Trophoblast cell (in vitro differentiated cells and primary cell): ENCODE measurements around the gene RASSF8.

Experiments used
- DNase-seq, 2 donors: peaks; one replicate each; pipeline ENCODE4 v3.0.0-alpha.2; 2016
- H2AFZ ChIP-seq: 2 replicates; pipeline ENCODE4 v1.6.1; 2013; ENCODE audit warnings: low read length, moderate library complexity, mild to moderate bottlenecking; ENCODE audit not compliant: insufficient read depth, poor library complexity
- H2AK5ac ChIP-seq: 2 replicates; pipeline ENCODE4 v1.6.1; 2013; ENCODE audit warnings: mild to moderate bottlenecking, low read length
- H2BK120ac ChIP-seq: 2 replicates; pipeline ENCODE4 v1.6.1; 2013; ENCODE audit warnings: low read length, mild to moderate bottlenecking, moderate library complexity; ENCODE audit not compliant: insufficient read depth, poor library complexity
- H2BK12ac ChIP-seq: 2 replicates; pipeline ENCODE4 v1.6.1; 2013; ENCODE audit warnings: mild to moderate bottlenecking, low read length, moderate library complexity
- H2BK5ac ChIP-seq: 2 replicates; pipeline ENCODE4 v1.6.1; 2013; ENCODE audit warnings: low read length, low read depth, moderate library complexity, mild to moderate bottlenecking; ENCODE audit not compliant: poor library complexity
- H3K14ac ChIP-seq: 2 replicates; pipeline ENCODE4 v1.6.1; 2013; ENCODE audit warnings: mild to moderate bottlenecking, low read length
- H3K18ac ChIP-seq: 2 replicates; pipeline ENCODE4 v1.6.1; 2013; ENCODE audit warnings: mild to moderate bottlenecking, low read length
- H3K23ac ChIP-seq: 2 replicates; pipeline ENCODE4 v1.6.1; 2013; ENCODE audit warnings: low read length
- H3K27ac ChIP-seq: 2 replicates; pipeline ENCODE4 v1.5.1; 2013; ENCODE audit warnings: low read depth, mild to moderate bottlenecking, inconsistent platforms, low read length, moderate library complexity
- H3K27me3 ChIP-seq: 2 replicates; pipeline ENCODE4 v1.6.1; 2013; ENCODE audit warnings: inconsistent platforms, mild to moderate bottlenecking, low read length, moderate library complexity; ENCODE audit not compliant: insufficient read depth
- H3K36me3 ChIP-seq, 2 experiments: 1 replicate in 1 of 2; 2 replicates in 1 of 2; pipeline ENCODE4 v1.6.1; 2013; ENCODE audit warnings: low read length in 2 of 2, mild to moderate bottlenecking in 2 of 2, moderate library complexity in 1 of 2; ENCODE audit not compliant: insufficient read depth in 2 of 2, control insufficient read depth in 1 of 2
- H3K4ac ChIP-seq: 2 replicates; pipeline ENCODE4 v1.6.1; 2013; ENCODE audit warnings: low read depth, mild to moderate bottlenecking, low read length, moderate library complexity
- H3K4me1 ChIP-seq, 2 experiments: 1 replicate in 1 of 2; 2 replicates in 1 of 2; pipeline ENCODE4 v1.6.1; 2013; ENCODE audit warnings: low read length in 2 of 2, mild to moderate bottlenecking in 2 of 2, moderate library complexity in 1 of 2; ENCODE audit not compliant: insufficient read depth in 2 of 2, control insufficient read depth in 1 of 2
- H3K4me2 ChIP-seq: 2 replicates; pipeline ENCODE4 v1.6.1; 2013; ENCODE audit warnings: inconsistent platforms, mild to moderate bottlenecking, low read length, moderate library complexity
- H3K4me3 ChIP-seq: 2 replicates; pipeline ENCODE4 v1.5.1; 2013; ENCODE audit warnings: mild to moderate bottlenecking, low read depth, low read length, inconsistent platforms
- H3K79me1 ChIP-seq: one replicate; pipeline ENCODE4 v1.6.1; 2013; ENCODE audit warnings: low read length
- H3K79me2 ChIP-seq: 2 replicates; pipeline ENCODE4 v1.6.1; 2013; ENCODE audit warnings: low read length, mild to moderate bottlenecking; ENCODE audit not compliant: control insufficient read depth, insufficient read depth, poor library complexity
- H3K9ac ChIP-seq: 2 replicates; pipeline ENCODE4 v1.6.1; 2013; ENCODE audit warnings: mild to moderate bottlenecking, low read length
- H3K9me3 ChIP-seq: 2 replicates; pipeline ENCODE4 v1.6.1; 2013; ENCODE audit warnings: low read depth, mild to moderate bottlenecking, control low read depth, inconsistent platforms, low read length; ENCODE audit not compliant: insufficient read depth
- H4K12ac ChIP-seq: 2 replicates; pipeline ENCODE4 v1.6.1; 2013; ENCODE audit warnings: low read depth, mild to moderate bottlenecking, low read length, moderate library complexity
- H4K8ac ChIP-seq: 2 replicates; pipeline ENCODE4 v1.6.1; 2013; ENCODE audit warnings: low read depth, mild to moderate bottlenecking, low read length, moderate library complexity
- H4K91ac ChIP-seq: one replicate; pipeline ENCODE4 v1.6.1; 2013; ENCODE audit warnings: low read depth, mild to moderate bottlenecking, low read length, moderate library complexity
- WGBS: extraction: QIAGEN DNeasy Blood & Tissue Kit; methylation state at CpG from one replicate; pipeline ENCODE4 v1.1.7; 2013; ENCODE audit warnings: missing lambda C conversion rate; ENCODE audit not compliant: insufficient read length, insufficient coverage; ENCODE audit errors: extremely low coverage; 5-methylcytosine and 5-hydroxymethylcytosine counted together

RASSF8 gene

DNA sequence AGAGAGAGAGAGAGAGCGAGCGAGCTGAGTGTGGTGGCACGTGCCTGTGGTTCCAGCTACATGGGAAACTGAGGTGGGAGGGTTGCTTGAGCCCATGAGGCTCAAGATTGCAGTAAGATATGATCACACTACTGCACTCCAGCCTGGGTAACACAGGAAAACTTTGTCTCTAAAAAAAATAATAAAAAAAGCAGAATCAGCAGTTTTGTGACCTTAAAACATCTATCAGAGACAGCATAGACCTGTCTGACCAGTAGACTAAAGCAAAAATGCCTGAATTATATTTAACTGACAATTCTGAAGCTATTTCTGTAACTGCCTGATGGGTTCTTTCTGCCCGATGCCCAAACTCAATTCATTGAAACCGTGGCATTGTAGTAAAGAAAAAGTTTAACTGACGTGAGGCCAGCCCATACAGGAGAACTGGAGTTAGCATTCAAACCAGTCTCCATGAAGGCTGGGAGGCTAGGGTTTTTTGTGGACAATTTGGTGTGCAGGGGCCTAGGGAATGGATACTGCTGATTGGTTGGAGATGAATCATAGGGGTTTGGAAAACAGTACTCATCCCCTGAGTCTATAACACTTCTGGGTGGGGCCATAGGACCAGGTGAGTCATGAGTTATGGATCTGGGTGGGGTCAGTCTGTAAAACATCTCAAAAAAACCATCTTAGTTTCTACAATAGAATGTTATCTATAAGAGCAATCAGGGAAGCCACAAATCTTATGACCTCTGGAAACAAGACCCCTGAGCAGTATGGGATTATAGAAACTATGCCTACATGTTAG lies 8.0 kb upstream of the RASSF8 start:
- no peak overlapping the region for H4K12ac ChIP-seq
- no peak overlapping the region for H4K8ac ChIP-seq
- no peak overlapping the region for H4K91ac ChIP-seq
- H2BK120ac ChIP-seq, result no peak overlapping the region
- H3K9me3 ChIP-seq, result no peaks in the 10 kb centered on the region
- no peak overlapping the region for H3K18ac ChIP-seq
- DNase-seq, result no peak
- H2AFZ ChIP-seq, result no peak overlapping the region
- H3K23ac ChIP-seq, result no peak overlapping the region
- H2AK5ac ChIP-seq, result no peak overlapping the region
- no peaks in the 10 kb centered on the region for H3K4me1 ChIP-seq
- H3K27me3 ChIP-seq, result no peaks in the 10 kb centered on the region
- no peak overlapping the region for H3K27ac ChIP-seq
- WGBS, result no CpG with 5 or more reads among the region's 6 CpGs
- H3K4me2 ChIP-seq, result no peak overlapping the region
- no peak overlapping the region for H2BK5ac ChIP-seq
- H3K36me3 ChIP-seq, result no peaks in the 10 kb centered on the region
- H3K79me1 ChIP-seq, result no peaks in the 10 kb centered on the region
- no peak overlapping the region for H3K4ac ChIP-seq
- H2BK12ac ChIP-seq, result no peak overlapping the region
- no peak overlapping the region for H3K14ac ChIP-seq
- no peaks in the 10 kb centered on the region for H3K79me2 ChIP-seq
- no peak overlapping the region for H3K9ac ChIP-seq
- no peak overlapping the region for H3K4me3 ChIP-seq

DNA sequence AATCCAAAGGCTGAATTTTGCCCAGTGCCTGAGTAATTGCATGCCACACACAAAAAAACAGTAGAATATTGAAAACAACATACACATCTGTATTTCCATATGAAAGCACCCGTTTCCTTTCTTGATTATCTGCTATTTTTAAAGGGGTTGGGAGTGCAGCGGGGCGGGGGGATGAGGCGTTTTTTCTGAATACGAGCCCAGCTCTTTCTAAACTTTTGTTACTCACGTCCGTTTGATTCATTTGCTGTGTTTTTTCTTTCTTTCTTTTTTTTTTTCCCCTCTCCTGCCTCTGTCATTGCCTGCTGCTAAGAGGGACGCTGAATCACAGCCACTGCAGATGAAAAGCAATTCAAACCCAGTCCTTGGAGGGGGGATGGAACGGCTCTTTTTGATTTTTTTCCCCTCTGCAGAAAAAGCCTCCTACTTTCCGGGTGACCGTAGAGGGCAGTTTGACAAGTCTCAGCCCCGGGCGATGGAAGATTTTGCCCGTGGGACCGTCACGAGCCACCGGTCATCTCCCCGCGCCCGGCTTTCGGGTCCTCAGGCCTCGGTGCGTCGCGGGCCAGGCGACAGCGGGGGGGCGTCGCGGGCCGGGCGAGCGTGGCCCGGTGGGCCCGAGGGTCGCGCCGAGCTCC lies 572 bp upstream of the RASSF8 start:
- Histone ChIP-seq H3K79me1 (peaks cover 12% of the 10 kb centered on the region), H3K27me3 (no peaks in the 10 kb centered on the region), H3K4me3 (peak overlapping the region; percentile 84), H3K79me2 (peaks cover 7% of the 10 kb centered on the region), H2BK5ac (peak overlapping the region; percentile 88), H4K91ac (peak overlapping the region; percentile 77), H3K4me2 (peak overlapping the region; percentile 72), H3K9me3 (no peaks in the 10 kb centered on the region), H2BK120ac (peak overlapping the region; percentile 78), H4K8ac (peak overlapping the region; percentile 79), H3K36me3 (no peaks in the 10 kb centered on the region), H2BK12ac (peak overlapping the region; percentile 50), H3K4ac (peak overlapping the region; percentile 35), H3K27ac (peak overlapping the region; percentile 85), H3K4me1 (no peaks in the 10 kb centered on the region), H3K18ac (peak overlapping the region; percentile 76), H4K12ac (peak overlapping the region; percentile 88), H2AFZ (peak overlapping the region; percentile 80), H3K23ac (no peak overlapping the region), H2AK5ac (no peak overlapping the region), H3K14ac (peak overlapping the region; percentile 92), H3K9ac (peak overlapping the region; percentile 90)
- DNase-seq, result peak; percentile 42 to 62
- no CpG with 5 or more reads among the region's 38 CpGs for WGBS

DNA sequence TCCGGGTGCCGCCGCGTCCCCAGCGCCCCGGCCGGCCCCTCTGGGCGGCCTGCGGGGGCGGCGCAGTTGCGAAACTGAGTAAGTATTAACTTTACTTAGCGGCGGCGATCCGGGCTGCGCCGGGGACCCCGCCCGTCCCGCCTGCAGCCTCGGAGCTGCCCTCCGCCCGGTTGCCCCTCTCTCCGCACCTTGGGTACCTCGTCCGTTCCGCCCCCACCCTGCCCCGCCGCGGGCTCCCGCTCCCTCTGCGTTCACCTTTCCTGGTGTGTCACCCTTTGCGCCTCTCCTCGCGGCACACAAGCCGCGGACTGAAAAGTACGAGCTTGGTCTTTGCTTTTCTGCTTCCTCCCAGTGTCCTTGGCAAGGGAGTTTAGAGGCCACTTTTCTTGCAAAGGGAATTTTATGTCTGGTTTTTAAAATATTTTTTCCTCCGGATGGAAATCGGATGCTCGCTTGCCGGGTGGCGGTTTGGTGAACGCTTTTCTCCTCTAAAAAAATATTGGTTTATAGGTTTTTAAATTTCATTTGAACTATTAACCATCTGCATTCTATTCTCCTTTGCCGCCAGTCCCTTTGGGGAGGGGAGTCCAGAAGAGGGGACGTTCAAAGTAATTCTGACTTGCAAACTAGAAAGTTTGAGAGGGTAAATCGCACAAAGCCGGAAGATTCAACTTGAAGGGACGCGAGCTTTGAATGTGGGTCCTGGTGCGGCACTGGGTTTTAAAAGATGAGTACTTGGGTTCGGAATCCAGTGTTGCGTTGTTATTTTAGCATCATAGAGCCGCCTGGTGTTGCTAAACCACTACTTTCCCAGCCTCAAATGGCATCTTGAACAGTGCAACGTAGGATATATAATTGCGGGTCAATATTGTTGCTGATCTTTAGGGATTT lies 834 bp downstream of the RASSF8 start:
- peak overlapping the region; percentile 82 for H4K8ac ChIP-seq
- H3K18ac ChIP-seq, result peak overlapping the region; percentile 54
- no peaks in the 10 kb centered on the region for H3K4me1 ChIP-seq
- H3K79me1 ChIP-seq, result peaks cover 12% of the 10 kb centered on the region
- H2BK120ac ChIP-seq, result peak overlapping the region; percentile 75
- no peaks in the 10 kb centered on the region for H3K27me3 ChIP-seq
- peaks cover 0 to 2% of the 10 kb centered on the region in 2 experiments for H3K36me3 ChIP-seq
- H2BK12ac ChIP-seq, result no peak overlapping the region
- no CpG with 5 or more reads among the region's 57 CpGs for WGBS
- peak; percentile 81 to 91 for DNase-seq
- peak overlapping the region; percentile 75 for H2BK5ac ChIP-seq
- H3K9me3 ChIP-seq, result no peaks in the 10 kb centered on the region
- H3K4me3 ChIP-seq, result peak overlapping the region; percentile 81
- no peak overlapping the region for H3K23ac ChIP-seq
- peak overlapping the region; percentile 48 for H3K9ac ChIP-seq
- peak overlapping the region; percentile 95 for H4K91ac ChIP-seq
- H2AK5ac ChIP-seq, result no peak overlapping the region
- H3K27ac ChIP-seq, result peak overlapping the region; percentile 87
- H2AFZ ChIP-seq, result peak overlapping the region; percentile 97
- H3K4ac ChIP-seq, result peak overlapping the region; percentile 78
- H4K12ac ChIP-seq, result peak overlapping the region; percentile 74
- peak overlapping the region; percentile 86 for H3K14ac ChIP-seq
- peaks cover 7% of the 10 kb centered on the region for H3K79me2 ChIP-seq
- peak overlapping the region; percentile 65 for H3K4me2 ChIP-seq

DNA sequence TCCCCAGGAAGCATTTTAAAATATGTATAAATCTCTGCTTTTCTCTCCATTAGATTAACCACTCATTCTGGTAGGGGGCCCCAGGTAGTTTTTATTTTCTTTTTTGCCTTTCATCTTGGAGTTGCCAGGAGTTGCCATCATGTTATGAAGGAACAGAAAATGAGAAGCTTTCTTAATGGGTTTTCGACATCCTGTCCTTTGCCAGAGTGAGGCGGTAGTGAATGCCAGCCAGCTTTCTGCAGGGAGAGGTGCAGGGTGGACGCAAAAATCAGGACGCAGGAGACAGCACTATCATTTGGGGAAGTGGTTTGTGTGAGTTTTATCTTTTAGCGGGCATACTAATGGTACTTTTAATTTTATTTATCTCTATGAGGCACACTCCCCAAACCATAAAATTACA lies 1.7 kb downstream of the RASSF8 start:
- Histone ChIP-seq H3K27ac (no peak overlapping the region), H2AFZ (no peak overlapping the region), H2BK120ac (no peak overlapping the region), H3K36me3 (peaks cover 0 to 2% of the 10 kb centered on the region in 2 experiments), H3K27me3 (no peaks in the 10 kb centered on the region), H3K4ac (no peak overlapping the region), H2BK5ac (no peak overlapping the region), H3K4me2 (peak overlapping the region; percentile 65), H3K79me2 (peaks cover 7% of the 10 kb centered on the region), H3K14ac (no peak overlapping the region), H3K4me1 (no peaks in the 10 kb centered on the region), H4K12ac (no peak overlapping the region), H3K4me3 (no peak overlapping the region), H3K9me3 (no peaks in the 10 kb centered on the region), H4K91ac (no peak overlapping the region), H3K18ac (no peak overlapping the region), H2BK12ac (no peak overlapping the region), H3K79me1 (peaks cover 12% of the 10 kb centered on the region), H3K9ac (no peak overlapping the region), H2AK5ac (no peak overlapping the region), H4K8ac (no peak overlapping the region), H3K23ac (no peak overlapping the region)
- whole genome bisulfite sequencing, result no CpG with 5 or more reads among the region's 5 CpGs
- no peak for DNase-seq
